GM10266 (cell line): ENCODE data around the gene BAG5.

Source experiments
- DNase-seq: peaks from one replicate; pipeline ENCODE4 v3.0.0; 2012; ENCODE audit errors: extremely low spot score
- CTCF ChIP-seq: IDR thresholded peaks from 2 replicates; pipeline ENCODE4 v1.5.1; 2012; ENCODE audit warnings: mild to moderate bottlenecking, low read depth; ENCODE audit not compliant: control insufficient read depth, insufficient read depth; ENCODE audit errors: missing control alignments

BAG5 gene

GRCh38 chr14:103533137-103533998 lies 29.1 kb downstream of the BAG5 start:
- no peak for TF ChIP-seq CTCF

GRCh38 chr14:103532216-103533136 lies 30.0 kb downstream of the BAG5 start:
- no peak for DNase-seq
- TF ChIP-seq CTCF = no peak

More at GRCh38 chr14:103533137-103533998, 29.1 kb downstream of the BAG5 start:
- DNase-seq = no peak

- DNase-seq = no peak
- no peak for TF ChIP-seq CTCF
Observed at GRCh38 chr14:103531421-103532215, 30.8 kb downstream of the BAG5 start.

- no peak for DNase-seq
- no peak for TF ChIP-seq CTCF
Observed at GRCh38 chr14:103530831-103531230, 31.6 kb downstream of the BAG5 start.

GRCh38 chr14:103530390-103530789 lies 32.1 kb downstream of the BAG5 start:
- no peak for DNase-seq
- TF ChIP-seq CTCF = no peak

- no peak for TF ChIP-seq CTCF
Observed at GRCh38 chr14:103529383-103530365, 32.8 kb downstream of the BAG5 start.

More at GRCh38 chr14:103529383-103530365, 32.8 kb downstream of the BAG5 start:
- no peak for DNase-seq
